HS-27A (cell line): ENCODE measurements around the gene LCE3C.
"Not testable (repeated sequence)": the region's sequence is repeated elsewhere in the genome, so short reads cannot be mapped to it uniquely, and the experiment has no call there.

ENCODE experiments used
- DNase-seq: peaks from one replicate; pipeline ENCODE4 v3.0.0-alpha.2; 2012; ENCODE audit warnings: low read depth, missing footprints

The LCE3C gene

GRCh38 chr1:152599934-152600333, at the start of gene LCE3C:
LCE3C (plus strand) TSS chr1:152600234; CDS start chr1:152600732, 498 bp downstream.
- no peak for DNase-seq

GRCh38 chr1:152565115-152565514, 34.9 kb upstream of the LCE3C start:
- DNase-seq = no peak

- no peak for DNase-seq
These were observed 34.4 kb upstream of the LCE3C start for GRCh38 chr1:152565535-152566215.

- no peak for DNase-seq
These were observed 33.4 kb upstream of the LCE3C start, which contains the start of gene LCE3E for GRCh38 chr1:152566681-152567080. LCE3E (minus strand) TSS chr1:152566780; CDS start chr1:152566208, 572 bp downstream.

GRCh38 chr1:152577168-152577567, 22.9 kb upstream of the LCE3C start:
- peak; percentile 17 for DNase-seq

- not testable (repeated sequence) for DNase-seq
These were observed 20.5 kb upstream of the LCE3C start for GRCh38 chr1:152579526-152579925.

- DNase-seq = no peak
These were observed 19.6 kb upstream of the LCE3C start, which contains the start of gene LCE3D for GRCh38 chr1:152580433-152580832. LCE3D (minus strand) TSS chr1:152580516; CDS start chr1:152579936, 580 bp downstream.

- DNase-seq = no peak
These were observed 17.4 kb upstream of the LCE3C start for GRCh38 chr1:152582647-152583046.

- DNase-seq = no peak
These were observed 14.4 kb upstream of the LCE3C start for GRCh38 chr1:152585586-152585985.

- DNase-seq = no peak
These were observed 3.0 kb upstream of the LCE3C start for GRCh38 chr1:152596986-152597385.

GRCh38 chr1:152613511-152613910, 13.5 kb downstream of the LCE3C start, which contains the start of gene LCE3B:
LCE3B (plus strand) TSS chr1:152613811; CDS start chr1:152613811, 0 bp downstream.
- DNase-seq = no peak

- no peak for DNase-seq
These were observed 22.0 kb downstream of the LCE3C start for GRCh38 chr1:152621993-152622392.

GRCh38 chr1:152622803-152623202, 22.8 kb downstream of the LCE3C start, which contains the start of gene LCE3A:
LCE3A (minus strand) TSS chr1:152623103; CDS start chr1:152623103, 0 bp downstream.
- DNase-seq = no peak

GRCh38 chr1:152623203-152623844, 23.3 kb downstream of the LCE3C start:
- DNase-seq = no peak

GRCh38 chr1:152626744-152627143, 26.7 kb downstream of the LCE3C start:
- no peak for DNase-seq

- no peak for DNase-seq
These were observed 30.6 kb downstream of the LCE3C start for GRCh38 chr1:152630596-152630995.

- no peak for DNase-seq
These were observed 40.3 kb downstream of the LCE3C start for GRCh38 chr1:152640351-152640750.

- no peak for DNase-seq
These were observed 43.9 kb downstream of the LCE3C start for GRCh38 chr1:152643945-152644344.

GRCh38 chr1:152645146-152645545, 45.1 kb downstream of the LCE3C start:
- no peak for DNase-seq

- no peak for DNase-seq
These were observed 46.6 kb downstream of the LCE3C start for GRCh38 chr1:152646656-152647055.
